ENCODE data around the gene CAMTA1.

The CAMTA1 gene

DNA sequence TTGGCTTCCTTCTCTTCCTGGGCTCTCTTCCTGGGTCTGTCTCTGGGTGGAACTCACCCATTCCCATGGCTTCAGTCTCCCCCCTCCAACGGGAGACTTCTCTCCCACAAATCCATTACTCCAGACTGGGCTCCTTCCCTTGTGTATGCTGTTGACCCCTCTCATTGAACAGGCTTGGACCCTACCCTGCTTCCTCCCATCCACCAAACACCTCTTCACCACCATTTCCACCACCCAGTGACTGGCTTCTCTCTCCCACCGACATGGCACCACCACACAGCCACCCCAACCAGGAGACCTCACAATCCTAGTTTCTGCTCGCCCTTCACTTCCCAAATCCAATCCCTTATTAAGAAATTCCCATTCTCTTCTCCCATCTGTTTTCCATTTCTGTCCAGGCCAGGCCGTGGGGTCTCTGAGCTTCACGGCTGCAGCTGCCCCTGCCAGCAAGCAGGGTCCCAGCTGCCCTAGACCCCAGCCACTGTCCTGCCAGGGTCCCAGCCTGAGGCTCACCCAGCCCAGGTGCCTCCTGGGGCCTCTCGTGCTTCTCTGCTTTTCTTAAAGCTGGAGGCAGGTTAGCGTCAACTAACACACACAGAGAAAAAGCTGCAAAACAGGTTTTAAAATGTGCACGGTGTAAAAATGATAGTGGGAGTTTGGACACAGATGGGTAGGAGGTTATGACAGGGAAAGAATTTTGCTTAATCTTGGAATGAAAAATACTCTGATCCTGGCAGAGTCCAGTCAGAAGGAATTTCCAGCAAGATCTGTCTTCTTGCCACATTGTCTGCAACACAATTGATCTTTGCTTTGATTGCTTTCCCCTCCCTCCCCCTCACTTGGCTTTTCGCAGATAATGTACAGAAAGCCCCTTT lies 602.0 kb downstream of the CAMTA1 start:
- DNase-seq (ENCODE audit: low read depth in 3 of 3) = no peak

DNA sequence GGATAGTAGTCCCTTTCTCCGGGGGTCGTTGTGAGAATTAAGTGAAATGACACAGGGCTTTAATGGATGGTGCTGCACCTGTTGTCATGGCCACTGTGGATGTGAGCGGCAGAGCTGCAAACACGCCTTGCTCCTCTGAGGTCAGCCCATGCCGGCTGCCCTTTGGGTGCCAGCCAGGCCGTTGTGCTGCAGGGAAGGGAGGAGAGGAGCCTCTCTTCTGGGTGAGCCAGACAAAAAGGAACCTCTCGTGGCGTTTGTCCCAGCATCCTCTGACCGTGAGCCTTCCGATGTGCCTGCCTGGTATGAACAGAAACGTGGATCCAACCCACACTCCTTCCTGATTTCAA lies 602.9 kb downstream of the CAMTA1 start:
- DNase-seq (ENCODE audit: low read depth in 3 of 3) = no peak

DNA sequence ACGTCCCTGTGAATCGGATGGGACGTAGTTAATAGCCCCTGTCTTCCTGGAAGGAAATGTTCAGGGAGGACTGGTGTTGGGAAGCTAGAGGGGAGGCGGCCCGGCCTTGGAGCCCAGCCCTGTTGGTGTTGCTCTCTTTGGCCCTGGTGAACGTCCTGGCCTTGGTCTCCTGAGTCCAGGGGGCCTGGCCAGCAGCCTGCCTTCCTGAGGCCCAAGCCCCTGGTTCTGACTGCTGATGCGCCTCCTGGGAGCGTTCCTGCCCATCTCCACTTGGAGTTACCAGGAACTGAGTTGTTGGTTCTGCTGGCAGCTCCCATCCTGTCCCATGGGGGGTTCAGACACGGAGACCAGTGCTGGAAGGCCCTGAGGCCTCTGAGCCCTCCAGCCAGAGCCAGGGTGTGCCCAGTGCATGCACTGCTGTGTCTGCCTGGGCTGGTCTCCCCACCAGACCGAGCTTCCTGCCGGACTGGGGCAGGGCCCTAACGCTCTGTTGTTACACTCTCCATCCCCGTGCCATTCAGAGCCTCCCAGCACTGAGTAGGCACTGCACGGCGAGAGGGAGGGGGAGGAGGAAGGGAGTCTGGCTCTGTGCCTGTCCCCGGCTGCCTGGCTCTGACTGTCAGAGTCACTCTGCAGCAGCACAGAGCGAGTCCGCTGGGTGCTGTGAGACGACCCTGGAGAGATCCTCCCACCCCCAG lies 603.4 kb downstream of the CAMTA1 start:
- no peak for DNase-seq (ENCODE audit: low read depth in 3 of 3)

DNA sequence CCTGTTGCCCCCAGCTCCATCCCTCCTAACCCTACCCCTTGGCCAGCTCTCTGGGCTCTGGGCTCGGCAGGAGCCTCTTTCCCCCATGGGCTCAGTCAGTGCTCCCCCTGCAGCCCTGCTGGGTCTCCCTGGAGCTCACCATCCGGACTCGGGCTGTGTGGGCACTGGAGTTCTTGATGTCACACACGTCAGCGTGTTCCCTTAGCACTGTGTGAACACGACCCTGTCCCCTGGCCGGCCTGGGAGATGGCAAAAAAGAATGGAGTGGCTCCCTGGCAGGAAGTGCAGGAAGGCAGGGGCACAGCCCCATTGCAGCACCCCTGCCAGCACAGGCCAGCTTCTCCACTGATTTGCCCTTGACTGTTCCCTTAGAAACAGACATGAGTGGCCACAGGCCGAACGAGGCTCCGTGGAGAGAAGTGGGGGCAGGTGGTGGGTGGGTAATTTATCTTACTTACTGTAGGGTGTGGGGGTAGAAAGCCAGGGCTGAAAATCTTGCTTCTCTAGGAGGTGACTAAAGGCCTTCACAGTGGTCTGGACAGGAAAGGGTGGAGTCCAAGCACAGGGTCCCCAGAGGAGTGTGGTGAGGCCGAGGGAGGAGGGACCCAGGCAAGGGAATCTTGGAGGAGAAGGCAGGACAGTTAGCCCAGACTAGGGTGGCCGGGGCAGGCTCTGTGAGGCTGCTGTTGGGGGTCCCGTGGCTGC lies 604.1 kb downstream of the CAMTA1 start:
- no peak for DNase-seq (ENCODE audit: low read depth in 3 of 3)

DNA sequence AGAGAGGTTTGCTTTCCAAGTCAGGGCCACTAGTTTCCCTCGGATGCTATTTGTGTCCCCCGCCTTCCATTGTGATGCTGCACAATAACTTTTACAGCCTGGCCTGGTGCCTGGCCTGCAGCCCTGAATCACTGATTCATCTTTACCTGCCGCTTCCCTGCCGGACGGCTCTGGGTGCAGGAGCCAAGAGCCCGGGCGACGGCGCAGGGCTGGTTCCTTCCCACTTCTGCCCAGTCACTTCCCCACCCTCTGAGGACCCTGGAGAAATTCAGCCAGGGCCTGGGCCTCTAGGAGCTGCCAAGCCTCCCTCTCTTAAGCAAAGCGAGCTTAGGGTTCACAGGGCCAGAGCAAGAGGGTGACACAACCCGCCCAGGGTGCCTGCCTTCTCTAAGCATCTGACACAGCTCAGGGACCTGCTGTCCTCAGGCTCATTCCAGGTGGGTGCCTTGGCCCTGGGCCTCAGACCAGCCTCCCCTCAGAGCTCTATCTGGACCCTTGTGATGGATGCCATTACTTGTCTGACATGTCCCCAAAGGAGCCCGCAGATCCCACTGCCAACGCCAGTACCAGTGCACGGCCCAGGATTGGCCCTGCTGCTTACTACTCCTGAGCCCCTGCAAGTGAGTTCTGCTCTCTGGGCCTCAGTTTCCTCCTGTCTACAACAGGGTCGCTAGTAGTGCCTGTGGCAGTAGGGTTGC lies 604.8 kb downstream of the CAMTA1 start:
- no peak for DNase-seq (ENCODE audit: low read depth in 3 of 3)

DNA sequence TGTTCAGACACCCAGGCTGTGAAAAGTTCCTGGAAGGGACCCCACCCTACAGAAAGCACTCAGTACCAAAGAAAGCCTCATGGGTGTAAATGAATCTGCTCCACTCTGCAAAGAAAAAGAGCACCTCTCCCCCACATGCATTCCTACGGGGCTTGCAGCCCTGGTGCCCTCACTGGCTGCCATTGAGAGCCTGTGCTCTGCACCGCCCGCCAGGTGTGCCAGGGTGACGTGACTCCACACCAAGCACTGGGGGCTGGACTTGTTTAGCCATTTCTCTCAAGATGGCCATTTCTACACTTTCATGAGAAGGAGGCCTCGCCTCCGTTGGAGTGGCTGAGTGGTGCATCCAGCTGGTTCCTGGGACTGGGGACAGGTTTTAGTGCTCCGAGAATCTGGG lies 605.3 kb downstream of the CAMTA1 start:
- no peak for DNase-seq (ENCODE audit: low read depth in 3 of 3)

DNA sequence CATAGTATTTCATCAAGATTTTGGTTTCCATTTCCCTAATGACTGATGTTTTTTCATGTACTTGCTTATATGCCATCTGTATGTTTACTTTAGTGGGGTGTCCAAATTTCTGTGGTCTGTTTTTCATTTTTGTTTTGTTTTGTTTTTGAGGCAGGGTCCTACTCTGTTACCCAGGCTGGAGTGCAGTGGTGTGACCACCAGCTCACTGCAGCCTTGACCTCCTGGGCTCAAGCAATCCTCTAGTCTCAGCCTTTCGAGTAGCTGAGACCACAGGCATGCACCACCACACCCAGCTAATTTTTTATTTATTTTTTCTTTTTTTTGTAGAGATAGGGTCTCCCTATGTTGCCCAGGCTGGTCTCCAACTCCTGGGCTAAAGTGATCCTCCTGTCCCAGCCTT lies 607.9 kb downstream of the CAMTA1 start:
- DNase-seq (ENCODE audit: low read depth in 3 of 3) = no peak

DNA sequence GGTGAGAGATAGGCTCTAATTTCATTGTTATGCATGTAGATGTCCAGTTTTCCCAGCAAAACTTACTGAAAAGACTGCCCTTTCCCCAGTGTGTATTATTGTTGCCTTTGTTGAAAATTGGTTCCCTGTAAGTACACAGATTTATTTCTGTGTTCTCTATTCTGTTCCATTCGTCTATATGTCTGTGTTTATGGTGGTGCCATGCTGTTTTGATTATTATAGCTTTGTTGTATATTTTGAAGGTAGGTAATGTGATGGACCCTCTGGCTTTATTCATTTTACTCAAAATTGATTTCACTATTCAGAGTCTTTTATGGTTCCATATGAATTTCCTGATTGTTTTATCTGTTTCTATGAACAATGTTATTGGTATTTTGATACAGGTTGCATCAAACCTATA lies 610.0 kb downstream of the CAMTA1 start:
- no peak for DNase-seq (ENCODE audit: low read depth in 3 of 3)

DNA sequence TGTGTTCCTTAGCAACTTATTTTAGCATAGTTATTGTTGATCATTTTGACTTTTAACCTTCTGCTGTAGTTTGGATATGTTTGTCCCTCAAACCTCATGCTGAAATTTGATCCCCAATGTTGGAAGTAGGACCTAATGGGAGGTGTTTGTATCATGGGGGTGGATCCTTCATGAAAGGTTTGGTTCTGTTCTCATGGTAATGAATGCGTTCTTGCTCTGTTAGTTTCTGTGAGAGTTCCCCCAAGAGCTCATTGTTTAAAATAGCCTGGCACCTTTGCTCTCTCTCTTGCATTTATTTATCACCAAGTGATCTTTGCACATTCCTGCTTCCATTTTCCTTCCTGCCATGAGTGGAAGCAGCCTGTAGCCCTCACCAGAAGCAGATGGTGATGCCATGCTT lies 613.7 kb downstream of the CAMTA1 start:
- DNase-seq (ENCODE audit: low read depth in 3 of 3) = no peak

DNA sequence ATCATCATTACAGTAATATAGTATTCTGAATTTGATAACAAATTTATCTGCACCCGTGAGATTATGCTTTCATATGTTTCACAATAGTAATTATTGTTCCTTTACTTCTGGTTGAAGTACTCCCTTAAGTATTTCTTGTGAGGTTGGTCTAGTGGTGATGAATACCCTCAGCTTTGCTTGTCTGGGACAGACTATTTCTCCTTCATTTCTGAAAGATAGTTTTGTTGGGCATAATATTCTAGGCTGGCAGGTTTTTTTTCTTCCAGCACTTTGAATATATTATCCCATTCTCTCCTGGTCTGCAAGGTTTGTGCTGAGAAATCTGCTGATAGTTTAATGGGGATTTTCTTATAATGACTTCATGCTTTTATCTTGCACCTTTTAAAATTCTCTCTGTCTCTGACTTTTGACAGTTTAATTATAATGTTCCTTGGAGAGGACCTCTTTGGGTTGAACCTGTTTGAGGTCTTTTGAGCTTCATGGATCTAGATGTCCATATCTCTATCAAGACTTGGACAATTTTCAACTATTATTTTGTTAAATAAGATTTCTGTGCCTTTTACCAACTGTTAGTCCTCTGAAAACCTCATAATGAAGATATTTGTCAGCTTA lies 614.4 kb downstream of the CAMTA1 start:
- no peak for DNase-seq (ENCODE audit: low read depth in 3 of 3)

DNA sequence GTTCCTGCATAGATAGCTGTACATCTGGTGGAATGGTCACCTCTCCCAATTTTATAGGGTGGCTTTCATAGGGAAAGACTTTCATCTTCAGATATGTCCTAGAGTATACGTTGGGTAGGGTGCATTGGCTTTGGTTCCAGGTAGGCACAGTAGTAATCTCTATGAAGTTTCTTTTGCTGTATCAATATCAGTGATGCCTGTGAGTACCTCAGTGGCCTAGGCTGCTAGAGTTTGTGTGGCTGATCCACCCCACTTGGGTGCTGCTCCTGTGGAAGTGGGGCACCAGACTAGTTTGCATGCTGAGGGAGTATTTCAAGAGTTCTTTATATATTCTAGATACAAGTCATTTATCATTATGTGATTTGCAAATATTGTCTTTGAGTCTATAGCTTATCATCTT lies 615.3 kb downstream of the CAMTA1 start:
- DNase-seq (ENCODE audit: low read depth in 3 of 3) = no peak

DNA sequence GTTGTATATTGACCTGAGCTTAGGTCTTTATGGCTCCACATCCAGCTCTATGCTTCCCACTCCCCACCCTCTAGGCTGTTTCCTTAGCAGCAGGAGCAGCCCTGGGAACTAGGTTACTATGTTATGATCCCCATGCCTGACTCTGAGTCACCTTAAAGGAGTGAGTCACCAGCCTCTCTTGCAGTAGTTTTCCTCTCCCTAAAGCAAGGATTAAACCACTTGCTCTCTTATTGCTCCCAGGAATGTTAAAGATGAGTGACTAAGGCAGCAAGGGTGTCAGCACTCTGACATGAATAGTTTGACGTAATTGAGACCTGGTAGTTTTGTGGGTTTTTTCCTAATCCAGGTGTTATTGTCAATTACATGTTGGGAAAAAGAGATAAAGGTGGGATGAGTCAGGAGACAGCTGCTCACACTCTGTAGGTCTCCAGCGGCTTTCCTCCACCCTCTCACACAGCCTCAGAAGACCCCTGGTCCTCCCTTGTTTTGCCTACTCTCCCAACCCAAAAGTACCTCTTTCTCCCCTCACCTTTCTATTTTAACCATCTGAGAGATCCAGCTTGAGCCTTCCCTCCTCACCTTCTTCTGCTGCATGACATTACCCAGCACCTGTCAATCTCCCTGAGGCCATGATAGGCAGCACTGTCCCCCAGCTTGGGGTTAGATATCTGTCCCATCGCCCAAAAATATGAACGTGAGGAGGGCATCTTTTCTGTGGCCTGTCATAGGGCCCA lies 616.7 kb downstream of the CAMTA1 start:
- no peak for DNase-seq (ENCODE audit: low read depth in 3 of 3)

DNA sequence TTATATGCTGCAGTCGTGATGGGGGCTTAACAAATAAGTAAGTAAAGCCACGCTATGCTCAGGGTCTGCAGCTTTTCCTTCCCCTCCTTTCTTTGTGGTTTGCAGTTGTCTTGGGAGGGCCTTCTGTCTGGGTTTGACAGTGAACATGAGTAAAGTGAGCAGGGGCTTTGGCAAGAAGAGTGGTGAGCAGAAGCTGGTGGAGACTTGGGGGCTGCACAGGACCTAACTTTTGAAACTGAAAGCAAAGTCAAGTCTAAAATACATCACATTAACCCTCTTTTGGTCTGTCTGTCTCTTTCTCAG lies 617.2 kb downstream of the CAMTA1 start:
- DNase-seq (ENCODE audit: low read depth in 3 of 3) = no peak

DNA sequence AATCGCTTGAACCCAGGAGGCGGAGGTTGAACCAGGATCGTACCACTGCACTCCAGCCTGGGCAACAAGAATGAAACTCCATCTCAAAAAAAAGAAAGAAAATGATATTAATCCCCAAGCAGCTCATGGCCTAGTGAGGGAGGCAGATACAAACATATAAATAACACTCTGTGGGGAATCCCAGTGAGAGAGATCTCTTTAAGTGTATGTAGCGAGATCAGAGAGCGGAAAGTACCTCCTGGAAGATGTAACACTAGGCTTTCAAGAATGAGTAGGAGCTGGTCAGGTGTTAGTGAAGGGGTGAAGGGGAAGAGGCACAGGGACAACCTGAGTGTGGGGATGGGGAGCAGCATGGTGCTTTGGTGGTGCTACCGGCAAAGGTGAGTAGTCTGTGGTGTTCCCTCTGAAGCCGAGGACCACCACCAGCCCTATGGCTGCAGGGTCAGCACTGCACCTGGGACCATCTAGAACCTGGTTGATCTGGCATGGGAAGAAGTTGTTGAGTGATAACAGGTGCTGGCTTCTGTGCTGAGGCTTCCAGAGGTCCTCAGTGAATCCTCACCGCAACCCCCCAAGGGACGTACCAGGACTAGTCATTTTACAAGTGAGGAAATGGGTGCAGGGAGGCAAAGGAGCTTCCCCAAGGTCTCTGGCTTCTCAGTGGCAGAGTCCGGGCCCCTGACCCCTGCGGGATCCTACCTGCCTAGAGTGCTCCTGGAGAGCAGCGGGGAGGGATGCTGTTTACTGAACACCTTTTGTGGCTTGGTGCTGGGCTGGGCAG lies 618.2 kb downstream of the CAMTA1 start:
- no peak for DNase-seq (ENCODE audit: low read depth in 3 of 3)

DNA sequence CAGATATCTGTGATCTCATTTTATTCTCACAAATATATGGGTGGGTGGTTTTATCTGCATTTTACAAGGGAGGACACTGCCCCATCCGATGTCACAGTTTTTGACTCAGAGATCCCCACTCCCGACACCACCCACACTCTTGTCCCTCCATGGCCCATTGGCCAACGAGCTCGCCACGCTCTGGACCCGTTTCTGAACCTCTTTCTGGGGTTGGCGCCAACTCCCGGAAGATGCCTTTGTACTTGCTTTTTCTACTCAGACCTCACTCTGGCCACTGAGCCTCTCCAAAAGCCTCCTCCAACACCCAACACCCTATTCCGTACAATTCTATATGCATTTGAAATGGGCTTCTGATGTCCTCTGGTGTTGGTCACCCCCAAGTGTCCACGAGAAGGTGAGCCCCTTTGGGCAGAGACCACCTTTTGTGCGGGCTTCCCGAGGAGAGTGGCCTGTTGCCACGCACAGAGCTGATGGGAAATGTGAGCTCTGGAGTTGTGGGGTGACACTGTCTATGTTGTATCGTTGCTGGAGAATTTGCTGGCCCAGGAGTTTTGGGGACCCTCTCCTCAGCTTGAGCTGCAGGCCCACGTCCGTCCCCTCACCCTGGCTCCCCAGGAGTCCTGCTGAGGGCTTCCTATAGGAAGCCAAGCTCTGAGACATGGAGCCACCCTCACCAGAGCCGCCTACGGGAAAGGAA lies 618.9 kb downstream of the CAMTA1 start:
- DNase-seq (ENCODE audit: low read depth in 3 of 3) = no peak

DNA sequence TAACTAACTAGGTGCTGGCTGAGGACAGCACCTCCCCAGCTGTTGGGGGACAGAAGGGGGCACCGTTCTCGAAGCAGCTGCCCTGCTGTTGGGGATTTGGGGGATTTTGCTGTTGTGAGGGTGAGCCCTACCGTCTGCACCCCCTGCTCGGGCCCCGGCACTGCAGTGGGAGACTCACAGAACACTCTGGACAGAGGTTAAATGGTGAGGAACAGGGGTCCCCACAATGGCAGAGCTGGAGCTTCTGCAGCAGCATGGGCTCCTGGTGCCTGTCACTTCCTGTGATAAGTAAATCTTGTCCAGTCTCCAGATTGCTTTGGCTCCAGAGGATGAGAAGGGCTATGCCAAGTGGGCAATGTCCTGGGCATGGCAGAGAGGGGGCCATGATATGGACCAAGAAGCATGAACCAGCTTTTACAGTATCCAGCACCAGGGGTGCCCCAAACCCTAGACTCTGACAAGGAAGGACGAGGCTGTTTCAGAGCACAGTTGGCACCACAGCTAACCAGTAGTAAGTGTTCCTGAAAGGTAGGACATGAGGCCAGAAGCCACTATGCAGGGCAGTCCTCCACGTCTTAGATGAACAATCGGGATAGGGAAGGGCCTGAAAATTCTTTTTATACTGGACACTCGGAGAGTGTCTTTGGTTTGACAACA lies 620.7 kb downstream of the CAMTA1 start:
- DNase-seq (ENCODE audit: low read depth in 3 of 3) = no peak

DNA sequence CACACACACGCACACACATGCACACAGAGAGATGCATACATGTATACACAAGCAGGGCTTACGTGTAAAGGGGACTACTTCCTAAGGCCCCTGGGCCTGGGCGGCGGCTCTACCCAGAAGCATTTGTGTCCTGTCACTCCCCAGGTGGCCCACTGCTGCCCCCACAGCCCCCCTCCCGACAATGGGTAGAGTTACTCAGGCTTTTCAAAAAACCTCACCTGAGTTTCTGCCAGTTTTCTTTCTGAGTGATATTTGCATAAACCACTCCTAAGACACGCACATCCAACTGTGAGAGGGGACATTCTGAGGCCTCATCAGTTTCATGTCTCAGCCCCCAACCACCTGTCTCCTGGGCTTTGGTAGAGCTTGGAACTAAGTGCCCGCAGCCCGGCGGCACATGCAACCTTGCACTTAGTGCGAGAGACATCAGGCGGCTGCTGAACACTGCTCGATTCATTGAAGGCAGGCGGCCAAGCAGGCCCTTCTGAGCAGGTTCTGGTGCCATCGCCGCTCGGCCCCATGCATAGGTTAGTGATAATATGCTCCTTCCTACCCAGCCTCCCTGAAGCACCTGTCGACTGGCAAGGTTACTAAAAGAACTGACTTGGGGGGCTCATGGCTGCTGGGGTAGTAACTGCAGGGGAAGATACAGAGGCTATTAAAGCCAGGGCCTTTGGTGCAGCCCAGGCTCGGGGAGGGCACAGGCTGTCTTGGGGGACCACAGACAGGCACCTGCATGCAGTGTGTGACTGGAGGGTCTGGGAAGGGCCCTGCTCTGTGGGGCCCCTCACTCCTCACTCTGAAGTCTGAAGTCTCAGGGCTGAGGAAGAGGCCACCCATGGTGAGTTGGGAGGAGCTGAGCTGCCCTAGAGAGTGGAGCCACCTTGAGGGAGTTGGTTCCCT lies 621.6 kb downstream of the CAMTA1 start:
- DNase-seq (ENCODE audit: low read depth in 3 of 3) = no peak

DNA sequence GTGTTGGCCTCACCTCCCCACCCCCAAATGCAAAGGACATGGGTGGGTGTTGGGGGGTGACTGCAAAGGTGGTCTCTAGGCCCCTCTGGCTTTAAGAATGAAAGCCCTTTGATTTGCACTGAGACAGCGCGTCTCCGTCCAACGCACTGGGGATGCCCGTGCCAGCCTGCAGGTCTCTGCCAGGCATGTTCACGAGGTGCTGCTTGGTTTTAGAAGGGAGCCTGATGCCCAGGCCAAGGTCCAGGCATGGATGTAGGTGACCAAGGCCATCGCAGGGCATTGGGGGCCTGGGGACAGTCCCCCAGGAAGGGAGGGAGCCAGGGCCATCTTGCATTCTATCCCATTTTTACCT lies 622.3 kb downstream of the CAMTA1 start:
- DNase-seq (ENCODE audit: low read depth in 3 of 3) = no peak

All from stimulated activated CD4-positive, alpha-beta T cell treated with anti-CD3 and anti-CD28 coated beads, TNF-alpha, amount 100 ng/mL, for 4 hours (primary cell).